ENCODE measurements around the gene VAMP5. TPM values are rescaled to one million over a fixed set of nuclear protein-coding genes. Genes with fewer than 3 reads are reported as not detected.
"Not testable (repeated sequence)": the region's sequence is repeated elsewhere in the genome, so short reads cannot be mapped to it uniquely, and the experiment has no call there.

The VAMP5 gene
- total and polyA plus RNA-seq, 2 donors (not counting 3 experiments of a cell fraction or from before 2014, with no cell fraction given), result 186 to 624 TPM

DNA sequence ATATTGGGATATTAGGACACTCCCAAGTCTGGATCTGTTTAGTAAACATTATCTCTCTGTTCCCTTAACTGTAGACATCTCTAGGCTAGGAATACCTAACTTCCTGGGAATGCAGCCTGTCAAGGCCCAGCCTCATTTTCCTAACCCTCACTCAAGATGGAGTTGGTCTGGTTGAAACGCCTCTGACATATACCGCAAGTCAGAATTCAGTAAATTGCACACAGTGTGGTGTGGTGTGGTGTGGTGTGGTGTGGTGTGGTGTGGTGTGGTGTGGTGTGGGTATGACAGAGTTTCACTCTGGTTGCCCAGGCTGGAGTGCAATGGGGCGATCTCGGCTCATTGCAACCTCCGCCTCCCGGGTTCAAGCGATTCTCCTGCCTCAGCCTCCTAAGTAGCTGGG lies 30.5 kb downstream of the VAMP5 start:
- dilution Hi-C loops (cut with MboI; ENCODE audit: extremely low pct_ligation_motif_present, low sequenced_read_pairs); H3K27ac ChIP-seq (ENCODE audit: insufficient read depth, low read depth, low read length): not testable (repeated sequence)
- H3K79me2 ChIP-seq (ENCODE audit: control insufficient read depth, insufficient read depth, low read length), result peaks cover 48% of the 10 kb centered on the region

DNA sequence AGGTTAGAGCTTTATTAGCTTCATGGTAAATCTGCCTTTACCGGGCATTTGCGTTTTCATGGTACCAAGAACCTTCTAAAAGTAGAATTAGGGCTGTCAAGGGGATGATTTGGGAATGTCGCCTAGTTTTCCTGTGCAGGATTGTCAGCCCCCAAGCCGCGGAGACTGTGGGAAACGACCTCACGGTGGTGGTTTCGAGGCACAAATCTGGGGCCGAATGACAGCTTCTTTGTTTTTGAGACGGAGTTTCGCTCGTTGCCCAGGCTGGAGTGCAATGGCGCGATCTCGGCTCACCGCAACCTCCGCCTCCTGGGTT lies 31.1 kb downstream of the VAMP5 start:
- Histone ChIP-seq H3K9me1 (replicated peaks; ENCODE audit: control insufficient read depth, extremely low read depth, insufficient read depth, low read length) (no peaks in the 10 kb centered on the region), H4K20me1 (replicated peaks; ENCODE audit: control insufficient read depth, extremely low read depth, insufficient read depth, low read length) (no peaks in the 10 kb centered on the region), H3K9me3 (replicated peaks; ENCODE audit: control insufficient read depth, insufficient read depth, low read length) (no peaks in the 10 kb centered on the region), H3K4me3 (replicated peaks in 1 of 3; ENCODE audit: insufficient read depth in 1 of 3, low read depth in 1 of 3, low read length in 3 of 3) (no peak overlapping the region), H3K4me2 (ENCODE audit: insufficient read depth, low read length) (no peak overlapping the region), H2AFZ (ENCODE audit: low read depth, low read length) (no peak overlapping the region), H3K9ac (replicated peaks; ENCODE audit: extremely low read depth, insufficient read depth, low read length) (no peak overlapping the region), H3K4me1 (ENCODE audit: control insufficient read depth, extremely low read depth, insufficient read depth, low read length) (peaks cover 17% of the 10 kb centered on the region), H3K36me3 (ENCODE audit: control insufficient read depth in 2 of 2, extremely low read depth in 1 of 2, insufficient read depth in 2 of 2, low read length in 2 of 2) (peaks cover 2 to 4% of the 10 kb centered on the region in 2 experiments), H3K79me2 (ENCODE audit: control insufficient read depth, insufficient read depth, low read length) (peaks cover 49% of the 10 kb centered on the region), H3K27me3 (ENCODE audit: control insufficient read depth in 2 of 2, insufficient read depth in 2 of 2, low read length in 2 of 2) (no peaks in the 10 kb centered on the region), H3K27ac (ENCODE audit: insufficient read depth, low read depth, low read length) (no peak overlapping the region)
- POLR2A ChIA-PET, result no interaction called here
- FAIRE-seq (no peak), DNase-seq (ENCODE audit: low read depth, low spot score) (no peak)
- CTCF ChIA-PET, result interaction anchor here (1.2 to 1.4 kb wide), 2 partner anchors 22 to 110 kb away, joined by 3 to 9 read pairs; no protein-coding TSS in a partner anchor
- dilution Hi-C loops (cut with MboI; ENCODE audit: extremely low pct_ligation_motif_present, low sequenced_read_pairs) (no loop called here), intact Hi-C loops (cut with micrococcal nuclease) (loop anchor here (5.0 kb wide), 1 partner anchor 193 kb away; no protein-coding TSS in a partner anchor)
- BruUV-seq (replicated peaks), result no TSS peak
- TF ChIP-seq MYC (IDR thresholded peaks at IDR 0.05; ENCODE audit: low read depth, low read length), result no peak
- TF ChIP-seq, protein P1, sequence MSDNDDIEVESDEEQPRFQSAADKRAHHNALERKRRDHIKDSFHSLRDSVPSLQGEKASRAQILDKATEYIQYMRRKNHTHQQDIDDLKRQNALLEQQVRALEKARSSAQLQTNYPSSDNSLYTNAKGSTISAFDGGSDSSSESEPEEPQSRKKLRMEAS (IDR thresholded peaks at IDR 0.05; ENCODE audit: insufficient read depth, insufficient read length), result no peak
- TF ChIP-seq POLR2A (IDR thresholded peaks at IDR 0.05; ENCODE audit: low read depth, low read length), result no peak
- TF ChIP-seq POLR2AphosphoS5 (IDR thresholded peaks at IDR 0.05; ENCODE audit: insufficient read depth, low read depth, low read length), result no peak
- TF ChIP-seq EZH2 (IDR thresholded peaks at IDR 0.05; ENCODE audit: borderline replicate concordance, low read depth, low read length, severe bottlenecking), result no peak
- no peak for TF ChIP-seq GATA2 (IDR thresholded peaks at IDR 0.05; ENCODE audit: insufficient read depth, insufficient read length, low read depth, low read length)

More for the DNA sequence above, 30.5 kb downstream of the VAMP5 start:
- H3K27me3 ChIP-seq (ENCODE audit: control insufficient read depth in 2 of 2, insufficient read depth in 2 of 2, low read length in 2 of 2); H4K20me1 ChIP-seq (replicated peaks; ENCODE audit: control insufficient read depth, extremely low read depth, insufficient read depth, low read length); H3K36me3 ChIP-seq (ENCODE audit: control insufficient read depth in 2 of 2, extremely low read depth in 1 of 2, insufficient read depth in 2 of 2, low read length in 2 of 2); H3K9me1 ChIP-seq (replicated peaks; ENCODE audit: control insufficient read depth, extremely low read depth, insufficient read depth, low read length); POLR2A ChIA-PET; H3K4me2 ChIP-seq (ENCODE audit: insufficient read depth, low read length); H2AFZ ChIP-seq (ENCODE audit: low read depth, low read length); H3K9ac ChIP-seq (replicated peaks; ENCODE audit: extremely low read depth, insufficient read depth, low read length); FAIRE-seq; CTCF ChIA-PET; DNase-seq (ENCODE audit: low read depth, low spot score); H3K4me3 ChIP-seq (replicated peaks in 1 of 3; ENCODE audit: insufficient read depth in 1 of 3, low read depth in 1 of 3, low read length in 3 of 3); H3K9me3 ChIP-seq (replicated peaks; ENCODE audit: control insufficient read depth, insufficient read depth, low read length); BruUV-seq (replicated peaks): not testable (repeated sequence)
- H3K4me1 ChIP-seq (ENCODE audit: control insufficient read depth, extremely low read depth, insufficient read depth, low read length), result peaks cover 17% of the 10 kb centered on the region
- intact Hi-C loops (cut with micrococcal nuclease), result loop anchor here (5.0 kb wide), 1 partner anchor 192 kb away; no protein-coding TSS in a partner anchor

DNA sequence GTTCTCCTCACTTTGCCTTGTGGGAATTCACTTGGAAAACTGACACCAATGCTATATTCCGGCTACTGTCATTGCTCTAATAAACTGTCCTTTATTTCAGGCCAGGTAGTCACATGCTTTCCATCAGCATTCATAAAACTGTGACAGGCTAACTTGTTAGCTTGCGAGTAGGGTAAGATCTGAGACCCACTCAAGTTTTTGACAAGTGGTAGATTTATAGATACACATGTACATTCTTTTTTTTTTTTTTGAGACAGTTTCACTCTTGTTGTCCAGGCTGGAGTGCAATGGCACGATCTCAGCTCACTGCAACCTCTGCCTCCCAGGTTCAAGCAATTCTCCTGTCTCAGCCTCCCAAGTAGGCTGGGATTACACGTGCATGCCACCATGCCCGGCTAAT lies 33.5 kb downstream of the VAMP5 start:
- CTCF ChIA-PET, result interaction anchor here (8.8 kb wide), 1 partner anchor 18 kb away, joined by 74 read pairs; no protein-coding TSS in a partner anchor
- DNase-seq (ENCODE audit: low read depth, low spot score); H3K27ac ChIP-seq (ENCODE audit: insufficient read depth, low read depth, low read length); H3K4me3 ChIP-seq (replicated peaks in 1 of 3; ENCODE audit: insufficient read depth in 1 of 3, low read depth in 1 of 3, low read length in 3 of 3); BruUV-seq (replicated peaks); FAIRE-seq; H3K27me3 ChIP-seq (ENCODE audit: control insufficient read depth in 2 of 2, insufficient read depth in 2 of 2, low read length in 2 of 2); H2AFZ ChIP-seq (ENCODE audit: low read depth, low read length); H3K4me1 ChIP-seq (ENCODE audit: control insufficient read depth, extremely low read depth, insufficient read depth, low read length); H3K9me3 ChIP-seq (replicated peaks; ENCODE audit: control insufficient read depth, insufficient read depth, low read length); dilution Hi-C loops (cut with MboI; ENCODE audit: extremely low pct_ligation_motif_present, low sequenced_read_pairs); H4K20me1 ChIP-seq (replicated peaks; ENCODE audit: control insufficient read depth, extremely low read depth, insufficient read depth, low read length); H3K9me1 ChIP-seq (replicated peaks; ENCODE audit: control insufficient read depth, extremely low read depth, insufficient read depth, low read length): not testable (repeated sequence)
- Histone ChIP-seq H3K79me2 (ENCODE audit: control insufficient read depth, insufficient read depth, low read length) (peaks cover 49% of the 10 kb centered on the region), H3K36me3 (ENCODE audit: control insufficient read depth in 2 of 2, extremely low read depth in 1 of 2, insufficient read depth in 2 of 2, low read length in 2 of 2) (peaks cover 9 to 13% of the 10 kb centered on the region in 2 experiments), H3K9ac (replicated peaks; ENCODE audit: extremely low read depth, insufficient read depth, low read length) (peak overlapping the region; percentile 99), H3K4me2 (ENCODE audit: insufficient read depth, low read length) (peak overlapping the region; percentile 44)
- intact Hi-C loops (cut with micrococcal nuclease), result loop anchor here (2.0 to 5.0 kb wide), 3 partner anchors 33 to 195 kb away; partner anchors contain the start of gene VAMP5
- POLR2A ChIA-PET, result interaction anchor here (0.7 kb wide), 1 partner anchor 100 kb away, joined by 3 read pairs; no protein-coding TSS in a partner anchor
